Islet of Langerhans (tissue), 1 donor: ENCODE data around the gene ACACB.

Experiments used
- FAIRE-seq: peaks from one replicate; lab custom pipeline; 2011; peaks lifted over from hg19 to GRCh38; lab: Jason Lieb, UNC

ACACB gene

GRCh38 chr12:109305547-109305946 lies 189.2 kb downstream of the ACACB start:
- FAIRE-seq: no peak

GRCh38 chr12:109307051-109307450 lies 190.7 kb downstream of the ACACB start:
- FAIRE-seq: no peak

- no peak for FAIRE-seq
Observed at GRCh38 chr12:109308534-109309380, 192.4 kb downstream of the ACACB start, which contains the start of gene FOXN4. Gene FOXN4, minus strand, starts transcription at chr12:109309284. Its CDS starts 963 bp downstream, at chr12:109308321.

GRCh38 chr12:109309381-109310246 lies 193.2 kb downstream of the ACACB start:
- no peak for FAIRE-seq

GRCh38 chr12:109310247-109311125 lies 194.1 kb downstream of the ACACB start:
- no peak for FAIRE-seq
